HG03135 (cell line): ENCODE data around the gene CWC27.
A peak's percentile ranks its signal among the peaks of the same experiment; 100 is the strongest.
"Not testable (repeated sequence)": the region's sequence is repeated elsewhere in the genome, so short reads cannot be mapped to it uniquely, and the experiment has no call there.

Source experiments
- ATAC-seq: cut with Tn5 transposase; IDR thresholded peaks from one replicate; pipeline ENCODE4 v1.9.1; 2021; ENCODE audit warnings: mild to moderate bottlenecking, moderate library complexity; ENCODE audit not compliant: unreplicated experiment

CWC27 gene

GRCh38 chr5:64788156-64788555, 19.4 kb downstream of the CWC27 start:
- no peak for ATAC-seq

- ATAC-seq, result no peak
These were observed 20.7 kb downstream of the CWC27 start for GRCh38 chr5:64789457-64789856.

- ATAC-seq, result no peak
These were observed 21.5 kb downstream of the CWC27 start for GRCh38 chr5:64790210-64790609.

- no peak for ATAC-seq
These were observed 23.7 kb downstream of the CWC27 start for GRCh38 chr5:64792469-64792868.

- no peak for ATAC-seq
These were observed 25.5 kb downstream of the CWC27 start for GRCh38 chr5:64794053-64794770.

GRCh38 chr5:64796301-64796700, 27.6 kb downstream of the CWC27 start:
- no peak for ATAC-seq

GRCh38 chr5:64800926-64801325, 32.2 kb downstream of the CWC27 start:
- ATAC-seq, result no peak

GRCh38 chr5:64806537-64806936, 37.8 kb downstream of the CWC27 start:
- ATAC-seq, result no peak

GRCh38 chr5:64807520-64807919, 38.8 kb downstream of the CWC27 start:
- ATAC-seq, result no peak

- ATAC-seq, result peak; percentile 43
These were observed 42.4 kb downstream of the CWC27 start for GRCh38 chr5:64811050-64811640.

GRCh38 chr5:64814073-64814472, 45.3 kb downstream of the CWC27 start:
- ATAC-seq, result peak; percentile 97

GRCh38 chr5:64818245-64818644, 49.5 kb downstream of the CWC27 start:
- no peak for ATAC-seq

GRCh38 chr5:64819345-64819744, 50.6 kb downstream of the CWC27 start:
- not testable (repeated sequence) for ATAC-seq

- no peak for ATAC-seq
These were observed 53.6 kb downstream of the CWC27 start for GRCh38 chr5:64822320-64822719.

- no peak for ATAC-seq
These were observed 57.8 kb downstream of the CWC27 start for GRCh38 chr5:64826541-64826940.

GRCh38 chr5:64827703-64828102, 59.0 kb downstream of the CWC27 start:
- ATAC-seq, result no peak

- not testable (repeated sequence) for ATAC-seq
These were observed 61.9 kb downstream of the CWC27 start for GRCh38 chr5:64830650-64831049.

- ATAC-seq, result no peak
These were observed 63.3 kb downstream of the CWC27 start for GRCh38 chr5:64831996-64832395.

- no peak for ATAC-seq
These were observed 65.3 kb downstream of the CWC27 start for GRCh38 chr5:64834037-64834436.

GRCh38 chr5:64834611-64835010, 65.9 kb downstream of the CWC27 start:
- no peak for ATAC-seq

GRCh38 chr5:64835266-64835665, 66.5 kb downstream of the CWC27 start:
- no peak for ATAC-seq

GRCh38 chr5:64836190-64836755, 67.5 kb downstream of the CWC27 start:
- ATAC-seq, result no peak
